ENCODE data around the gene SAE1. TPM values are rescaled to one million over a fixed set of nuclear protein-coding genes. Genes with fewer than 3 reads are reported as not detected.

Gene SAE1
- total and polyA plus RNA-seq, 10 of the 15 experiments (the other 5 are each of a cell fraction or from before 2014, with no cell fraction given): 62.0 to 246 (median 148) TPM

- TF ChIP-seq BCLAF1 (IDR thresholded peaks at IDR 0.05) (no peak), CBFB (IDR thresholded peaks at IDR 0.05; ENCODE audit: low read depth) (no peak), MTA2 (IDR thresholded peaks at IDR 0.05; ENCODE audit: low read depth) (no peak; the same call in 1 of the 2 replicates), ZNF274 (IDR thresholded peaks at IDR 0.05; ENCODE audit: insufficient read depth, insufficient read length) (no peak), ZNF207 (IDR thresholded peaks at IDR 0.05; ENCODE audit: borderline replicate concordance) (peak; percentile 88; the same call in 1 of the 2 replicates), RB1 (IDR thresholded peaks at IDR 0.05; ENCODE audit: borderline replicate concordance) (peak; percentile 81; the same call in 1 of the 2 replicates), HDGF (IDR thresholded peaks at IDR 0.05) (peak; percentile 73; the same call in 1 of the 2 replicates), FOXM1 (IDR thresholded peaks at IDR 0.05; ENCODE audit: low read depth, low read length) (no peak), ZSCAN29 (IDR thresholded peaks at IDR 0.05) (no peak), HDAC2 (IDR thresholded peaks at IDR 0.05) (no peak), ZNF384 (IDR thresholded peaks at IDR 0.05; ENCODE audit: borderline replicate concordance, low read depth, low read length) (no peak), RUNX3 (IDR thresholded peaks at IDR 0.05; ENCODE audit: low read length) (no peak; the same call in 1 of the 2 replicates), WRNIP1 (IDR thresholded peaks at IDR 0.05; ENCODE audit: borderline replicate concordance, low read depth, low read length) (no peak), BHLHE40 (IDR thresholded peaks at IDR 0.05; ENCODE audit: borderline replicate concordance in 1 of 2, low read depth in 2 of 2, low read length in 1 of 2) (peak; percentile 100), SREBF2 (IDR thresholded peaks at IDR 0.05; ENCODE audit: low read length) (no peak), ZNF622 (IDR thresholded peaks at IDR 0.05) (no peak), PML (IDR thresholded peaks at IDR 0.05; ENCODE audit: low read length) (peak; percentile 65; the same call in 1 of the 2 replicates), SUPT20H (IDR thresholded peaks at IDR 0.05; ENCODE audit: borderline replicate concordance, control insufficient read depth, low read depth, low read length) (no peak), BCL11A (IDR thresholded peaks at IDR 0.05; ENCODE audit: low read depth, low read length) (no peak), NR2C1 (IDR thresholded peaks at IDR 0.05) (no peak), POLR2AphosphoS5 (IDR thresholded peaks at IDR 0.05; ENCODE audit: low read length) (peak; percentile 80), CHD4 (IDR thresholded peaks at IDR 0.05) (no peak)
- TF ChIP-seq, protein P1, sequence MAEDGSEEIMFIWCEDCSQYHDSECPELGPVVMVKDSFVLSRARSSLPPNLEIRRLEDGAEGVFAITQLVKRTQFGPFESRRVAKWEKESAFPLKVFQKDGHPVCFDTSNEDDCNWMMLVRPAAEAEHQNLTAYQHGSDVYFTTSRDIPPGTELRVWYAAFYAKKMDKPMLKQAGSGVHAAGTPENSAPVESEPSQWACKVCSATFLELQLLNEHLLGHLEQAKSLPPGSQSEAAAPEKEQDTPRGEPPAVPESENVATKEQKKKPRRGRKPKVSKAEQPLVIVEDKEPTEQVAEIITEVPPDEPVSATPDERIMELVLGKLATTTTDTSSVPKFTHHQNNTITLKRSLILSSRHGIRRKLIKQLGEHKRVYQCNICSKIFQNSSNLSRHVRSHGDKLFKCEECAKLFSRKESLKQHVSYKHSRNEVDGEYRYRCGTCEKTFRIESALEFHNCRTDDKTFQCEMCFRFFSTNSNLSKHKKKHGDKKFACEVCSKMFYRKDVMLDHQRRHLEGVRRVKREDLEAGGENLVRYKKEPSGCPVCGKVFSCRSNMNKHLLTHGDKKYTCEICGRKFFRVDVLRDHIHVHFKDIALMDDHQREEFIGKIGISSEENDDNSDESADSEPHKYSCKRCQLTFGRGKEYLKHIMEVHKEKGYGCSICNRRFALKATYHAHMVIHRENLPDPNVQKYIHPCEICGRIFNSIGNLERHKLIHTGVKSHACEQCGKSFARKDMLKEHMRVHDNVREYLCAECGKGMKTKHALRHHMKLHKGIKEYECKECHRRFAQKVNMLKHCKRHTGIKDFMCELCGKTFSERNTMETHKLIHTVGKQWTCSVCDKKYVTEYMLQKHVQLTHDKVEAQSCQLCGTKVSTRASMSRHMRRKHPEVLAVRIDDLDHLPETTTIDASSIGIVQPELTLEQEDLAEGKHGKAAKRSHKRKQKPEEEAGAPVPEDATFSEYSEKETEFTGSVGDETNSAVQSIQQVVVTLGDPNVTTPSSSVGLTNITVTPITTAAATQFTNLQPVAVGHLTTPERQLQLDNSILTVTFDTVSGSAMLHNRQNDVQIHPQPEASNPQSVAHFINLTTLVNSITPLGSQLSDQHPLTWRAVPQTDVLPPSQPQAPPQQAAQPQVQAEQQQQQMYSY (CRISPR knock-in tag; IDR thresholded peaks at IDR 0.05): peak; percentile 89
- TF ChIP-seq, protein P2, sequence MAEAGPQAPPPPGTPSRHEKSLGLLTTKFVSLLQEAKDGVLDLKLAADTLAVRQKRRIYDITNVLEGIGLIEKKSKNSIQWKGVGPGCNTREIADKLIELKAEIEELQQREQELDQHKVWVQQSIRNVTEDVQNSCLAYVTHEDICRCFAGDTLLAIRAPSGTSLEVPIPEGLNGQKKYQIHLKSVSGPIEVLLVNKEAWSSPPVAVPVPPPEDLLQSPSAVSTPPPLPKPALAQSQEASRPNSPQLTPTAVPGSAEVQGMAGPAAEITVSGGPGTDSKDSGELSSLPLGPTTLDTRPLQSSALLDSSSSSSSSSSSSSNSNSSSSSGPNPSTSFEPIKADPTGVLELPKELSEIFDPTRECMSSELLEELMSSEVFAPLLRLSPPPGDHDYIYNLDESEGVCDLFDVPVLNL (IDR thresholded peaks at IDR 0.05; ENCODE audit: low read depth, low read length): no peak
Measured at GRCh38 chr19:47130589-47131227, at the start of gene SAE1 (continued).

All from GM12878 (cell line).